ENCODE measurements around the gene PPP1R14D.

DNA sequence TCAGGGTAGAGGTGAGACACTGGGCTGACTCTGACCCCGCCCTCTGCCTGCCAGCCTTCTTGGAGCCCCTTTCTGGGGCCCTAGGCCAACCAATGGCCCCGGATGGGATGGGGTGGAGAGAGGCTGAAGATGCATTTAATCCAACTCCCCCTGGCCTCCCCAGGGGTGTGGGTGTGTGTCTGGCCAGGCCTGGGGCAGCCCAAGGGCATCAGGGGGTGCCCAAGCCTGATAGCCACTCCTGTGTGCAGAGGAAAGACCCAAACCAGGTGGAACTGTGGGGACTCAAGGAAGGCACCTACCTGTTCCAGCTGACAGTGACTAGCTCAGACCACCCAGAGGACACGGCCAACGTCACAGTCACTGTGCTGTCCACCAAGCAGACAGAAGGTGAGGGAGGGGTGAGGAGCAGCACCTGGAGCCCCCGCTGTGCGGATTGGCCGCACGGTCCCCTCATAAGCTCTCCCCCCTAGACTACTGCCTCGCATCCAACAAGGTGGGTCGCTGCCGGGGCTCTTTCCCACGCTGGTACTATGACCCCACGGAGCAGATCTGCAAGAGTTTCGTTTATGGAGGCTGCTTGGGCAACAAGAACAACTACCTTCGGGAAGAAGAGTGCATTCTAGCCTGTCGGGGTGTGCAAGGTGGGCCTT, 24.9 kb upstream of the PPP1R14D start:
- no peak for TF ChIP-seq EZH2 (IDR thresholded peaks at IDR 0.05; ENCODE audit: insufficient read depth, poor library complexity, severe bottlenecking)
- no peak for TF ChIP-seq EZH2phosphoT487 (IDR thresholded peaks at IDR 0.05; ENCODE audit: insufficient read depth, low read depth)

Measured in GM23248 (cell line).